Nucleus accumbens (tissue), 56 donors: ENCODE measurements around the gene CNTN4.

ENCODE experiments used
- DNase-seq, 56 donors: peaks; one replicate each; lab custom pipeline; 2025; lab: John Stamatoyannopoulos, UW

Gene CNTN4

GRCh38 chr3:2148561-2149340 lies 50.1 kb downstream of the CNTN4 start:
- DNase-seq = no peak

DNA sequence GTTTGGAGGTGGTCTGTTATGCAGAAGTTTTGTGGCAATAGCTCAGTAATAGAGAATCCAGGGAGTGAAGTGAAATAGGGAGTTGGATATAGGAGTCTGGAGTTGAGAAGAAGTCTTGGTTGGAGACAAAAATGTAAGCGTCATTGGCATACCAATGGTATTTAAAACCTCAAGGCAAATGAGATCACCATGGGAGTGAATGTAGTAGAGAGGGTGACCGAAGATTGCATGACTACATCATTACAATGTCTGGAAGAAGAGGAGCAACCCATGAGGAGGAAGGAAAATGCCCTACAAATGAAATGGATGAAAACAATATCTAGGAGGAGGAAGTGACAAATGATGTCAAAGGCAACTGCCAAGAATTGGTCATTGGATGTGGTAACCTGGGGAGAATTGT lies 54.4 kb downstream of the CNTN4 start:
- DNase-seq = no peak

- no peak for DNase-seq
Observed at GRCh38 chr3:2153547-2153946, 54.9 kb downstream of the CNTN4 start.

- no peak for DNase-seq
Observed at GRCh38 chr3:2154621-2155020, 56.0 kb downstream of the CNTN4 start.

DNA sequence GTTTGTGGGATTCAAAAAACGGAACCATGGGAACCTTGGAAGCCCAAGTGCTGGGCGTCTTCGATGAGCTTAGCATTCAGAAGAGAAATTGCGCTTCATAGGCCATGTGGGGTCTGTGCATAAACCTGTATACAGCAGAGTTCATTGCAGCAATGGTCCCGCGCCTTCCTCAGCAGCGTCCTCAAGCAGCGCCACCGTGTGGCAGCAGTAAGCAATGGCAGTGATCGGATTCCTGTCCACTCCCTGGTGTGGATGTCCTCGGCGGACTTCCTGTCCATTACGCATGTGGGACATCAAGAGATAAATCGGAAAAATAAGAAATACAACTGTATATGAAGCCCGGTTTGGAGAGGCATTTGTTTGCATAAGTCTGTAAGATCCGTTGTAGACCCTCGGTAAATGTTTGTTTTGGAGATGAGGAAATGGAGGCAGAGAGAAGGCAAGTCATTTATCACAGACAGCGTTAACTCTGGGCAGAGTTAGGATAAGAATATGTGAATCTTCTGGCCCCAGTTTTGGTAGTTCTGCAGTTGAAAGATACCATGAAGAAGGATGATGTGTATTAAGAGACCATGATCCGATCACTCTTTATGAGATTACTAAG lies 57.7 kb downstream of the CNTN4 start:
- peak in 2 of 56 donors; percentile 0 to 8 for DNase-seq

GRCh38 chr3:2158828-2159227 lies 60.2 kb downstream of the CNTN4 start:
- DNase-seq = no peak

- DNase-seq = no peak
Observed at GRCh38 chr3:2166552-2166951, 67.9 kb downstream of the CNTN4 start.

DNA sequence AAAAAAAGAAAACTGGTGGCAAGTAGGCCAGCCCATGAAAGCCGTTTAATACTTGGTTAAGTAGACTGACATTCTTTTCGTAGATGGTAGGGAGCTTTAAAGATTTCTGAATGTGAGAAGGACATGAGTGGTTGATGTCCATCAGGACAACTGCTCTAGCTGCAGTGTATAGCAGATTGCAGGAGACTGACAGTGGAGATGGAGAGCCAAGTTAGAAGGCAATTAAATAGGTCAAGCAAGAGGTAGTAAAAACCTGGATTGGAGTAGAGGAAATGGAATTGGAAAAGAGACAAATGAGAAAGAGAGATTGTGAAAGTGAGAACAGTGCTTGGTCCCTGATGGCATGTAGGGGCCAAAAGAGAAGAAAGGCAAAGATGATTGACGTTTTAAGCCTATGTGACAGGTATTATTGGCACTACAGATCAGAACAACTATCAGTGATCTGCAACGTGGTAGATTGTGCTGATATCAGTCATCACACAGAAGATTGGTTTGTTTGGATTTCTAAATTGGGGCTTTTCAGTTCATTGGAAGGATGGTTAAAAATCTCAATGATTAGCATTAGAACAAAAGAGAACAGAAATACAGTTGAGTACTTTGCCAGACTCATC lies 74.0 kb downstream of the CNTN4 start:
- no peak for DNase-seq

- no peak for DNase-seq
Observed at GRCh38 chr3:2180634-2181033, 82.0 kb downstream of the CNTN4 start.

GRCh38 chr3:2198776-2199279 lies 100.2 kb downstream of the CNTN4 start:
- DNase-seq = no peak

DNA sequence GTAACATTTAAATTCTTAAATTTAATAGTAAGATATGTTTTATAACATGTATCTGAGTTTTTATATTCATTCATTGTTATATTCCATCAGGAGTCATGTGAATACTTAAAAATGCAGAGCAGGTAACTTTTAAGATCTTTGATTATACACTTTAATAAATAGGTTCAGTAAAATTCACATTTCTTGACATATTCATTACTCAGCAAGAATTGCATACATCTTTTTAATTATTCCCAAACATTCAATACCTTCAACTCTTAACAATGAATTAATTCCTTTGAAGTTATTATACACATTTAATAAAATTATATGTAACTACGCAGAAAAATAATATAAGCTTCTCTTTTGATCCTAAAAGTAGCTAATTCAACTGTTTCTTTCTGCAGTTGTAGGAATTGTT lies 105.4 kb downstream of the CNTN4 start:
- no peak for DNase-seq

DNA sequence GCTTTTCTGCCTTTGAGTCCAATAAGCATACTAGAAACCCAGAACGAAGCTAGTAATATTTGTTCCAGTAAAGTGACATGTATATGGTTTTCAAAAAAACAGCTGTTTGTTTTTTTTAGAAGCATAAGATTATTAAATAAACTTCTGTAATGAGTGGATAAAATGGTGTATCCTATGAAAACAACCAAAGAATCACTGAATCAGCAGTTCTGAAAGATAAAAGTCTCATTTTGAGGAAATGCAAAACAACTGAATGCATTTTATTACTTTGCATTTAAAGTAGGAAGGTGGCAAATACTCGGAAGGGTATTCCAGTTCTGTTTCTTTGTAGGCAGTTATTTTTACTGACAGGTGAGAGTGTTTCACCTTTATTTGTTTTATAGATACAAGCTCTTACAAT lies 107.0 kb downstream of the CNTN4 start:
- no peak for DNase-seq

DNA sequence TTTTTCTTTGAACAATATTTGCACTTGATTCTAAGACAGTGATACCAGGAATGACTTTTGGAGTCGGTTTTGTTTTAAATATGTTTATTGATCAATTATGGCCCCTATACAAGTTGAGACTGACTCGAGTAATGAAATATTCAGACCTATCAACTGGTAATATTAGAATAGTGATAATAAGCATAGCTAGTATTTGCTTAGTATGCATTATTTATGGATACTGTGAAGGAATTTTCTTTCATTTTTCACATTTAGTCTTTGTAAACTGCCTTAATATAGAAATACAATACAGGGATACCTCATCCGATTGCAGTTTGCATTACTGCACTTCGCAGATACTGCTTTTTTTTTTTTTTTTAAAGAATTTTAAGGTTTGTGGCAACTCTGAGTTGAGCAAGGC lies 107.9 kb downstream of the CNTN4 start:
- DNase-seq = no peak

- DNase-seq = no peak
Observed at GRCh38 chr3:2211568-2211967, 112.9 kb downstream of the CNTN4 start.

GRCh38 chr3:2212206-2212605 lies 113.5 kb downstream of the CNTN4 start:
- DNase-seq = no peak

DNA sequence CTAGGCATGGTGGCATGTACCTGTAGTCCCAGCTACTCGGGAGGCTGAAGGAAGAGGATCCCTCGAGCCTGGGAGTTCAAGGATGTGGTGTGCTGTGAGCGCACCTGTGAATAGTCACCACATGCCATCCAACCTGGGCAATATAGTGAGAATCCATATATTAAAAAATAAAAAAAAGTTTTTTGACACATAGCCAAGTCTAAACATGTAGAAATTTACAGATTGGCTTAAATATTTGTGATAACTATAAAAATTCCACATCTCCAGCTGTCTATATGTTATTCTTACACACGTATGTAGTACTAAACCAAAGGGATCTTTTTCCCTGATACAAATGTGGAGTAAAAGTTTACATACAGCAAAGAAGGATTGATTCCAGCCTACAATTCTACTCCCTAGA lies 119.7 kb downstream of the CNTN4 start:
- DNase-seq = no peak

DNA sequence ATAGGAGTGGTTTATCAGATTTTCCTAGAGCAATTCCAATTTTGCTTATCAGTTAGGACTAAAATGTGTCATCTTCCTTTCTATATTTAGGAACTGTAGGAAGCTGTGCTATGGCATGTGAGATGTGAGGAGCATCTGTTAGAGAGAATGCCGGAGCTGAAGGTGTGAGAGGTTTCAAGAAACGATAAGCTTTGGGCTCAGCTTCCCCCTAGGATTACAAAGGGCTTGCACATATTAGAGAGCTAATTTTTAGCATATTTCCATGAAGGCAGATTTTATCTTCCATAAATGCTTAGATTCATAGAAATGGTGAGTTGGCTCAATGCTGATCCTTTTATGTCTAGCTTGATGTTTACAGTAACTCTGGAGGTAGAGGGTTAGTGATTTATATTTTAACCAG lies 120.2 kb downstream of the CNTN4 start:
- no peak for DNase-seq

- no peak for DNase-seq
Observed at GRCh38 chr3:2236203-2236602, 137.5 kb downstream of the CNTN4 start.

- DNase-seq = no peak
Observed at GRCh38 chr3:2244137-2244536, 145.5 kb downstream of the CNTN4 start.

DNA sequence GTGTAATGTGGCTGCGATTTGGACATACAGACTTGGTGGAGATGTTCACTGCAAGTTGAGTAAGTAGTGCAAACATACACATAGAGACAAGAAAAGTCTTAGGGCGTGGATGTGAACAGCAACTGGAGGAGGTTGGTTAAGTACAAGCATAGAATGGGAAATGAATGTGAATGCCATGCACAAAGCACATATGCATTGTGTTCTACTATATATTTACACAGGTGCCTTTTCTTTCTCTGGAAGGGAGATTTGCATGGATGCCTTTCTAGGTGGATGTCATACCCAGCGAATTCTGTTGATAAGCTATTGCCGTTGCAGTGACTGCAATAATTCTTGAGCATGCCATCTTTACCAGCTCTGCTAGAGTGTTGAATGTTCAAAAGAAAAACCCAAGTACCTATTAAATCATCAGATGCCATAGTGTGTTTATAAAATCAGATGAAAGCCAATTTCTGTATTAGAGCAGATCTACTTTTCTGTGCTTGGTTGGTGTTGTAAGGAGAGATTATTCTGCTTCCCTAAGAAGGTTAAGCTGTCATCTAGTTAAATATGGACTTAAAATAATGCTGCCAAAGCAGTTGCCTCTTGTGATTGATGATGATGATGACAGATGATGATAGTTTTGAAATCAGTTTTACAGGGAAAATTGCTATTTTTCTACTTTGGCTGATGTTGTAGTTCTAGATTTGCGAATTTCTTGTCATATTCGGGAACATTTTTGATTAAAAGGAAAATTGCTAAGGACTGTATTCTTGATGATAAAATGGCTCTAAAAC lies 148.4 kb downstream of the CNTN4 start:
- DNase-seq = no peak

DNA sequence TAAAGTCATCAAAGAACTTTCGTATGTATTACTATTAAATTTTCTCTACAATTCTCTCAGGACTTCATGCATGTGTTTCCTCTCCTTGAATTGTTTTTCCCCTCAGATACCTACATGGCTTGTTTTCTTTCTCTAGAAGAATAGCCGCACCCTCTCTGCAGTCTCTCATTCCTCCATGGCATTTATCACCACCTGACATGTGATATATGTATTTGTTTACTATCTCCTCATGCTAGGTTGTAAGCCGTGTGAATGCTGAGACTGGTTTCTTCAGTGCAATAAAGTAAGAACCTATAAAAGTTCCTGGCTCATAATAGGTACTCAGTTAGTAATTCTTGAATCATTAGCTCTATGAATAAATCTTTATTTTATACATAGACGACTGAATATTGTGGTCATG lies 149.2 kb downstream of the CNTN4 start:
- DNase-seq = no peak
